ENCODE data around the gene TRAT1.

GRCh38 chr3:108897883-108898282, 75.3 kb downstream of the TRAT1 start:
- TF ChIP-seq CTCF (IDR thresholded peaks at IDR 0.05) (no peak), POLR2A (IDR thresholded peaks at IDR 0.05) (no peak)

Data from Peyer's patch (tissue), 4 donors.